Mesendoderm (in vitro differentiated cells): Measurements from ENCODE around the gene DSEL.

Source experiments
- DNase-seq: peaks from one replicate; pipeline ENCODE4 v3.0.0; 2013
- H2AK5ac ChIP-seq: 2 replicates; pipeline ENCODE4 v1.6.1; 2013; ENCODE audit warnings: low read length, inconsistent platforms
- H2BK120ac ChIP-seq: 2 replicates; pipeline ENCODE4 v1.6.1; 2013; ENCODE audit warnings: low read depth, mild to moderate bottlenecking, low read length, moderate library complexity, mixed read lengths
- H2BK15ac ChIP-seq: replicated peaks from 2 replicates; pipeline ENCODE4 v1.6.1; 2013; ENCODE audit warnings: low read depth, mild to moderate bottlenecking, moderate library complexity
- H2BK5ac ChIP-seq: 2 replicates; pipeline ENCODE4 v1.6.1; 2013; ENCODE audit warnings: low read length, inconsistent platforms
- H3K18ac ChIP-seq: 2 replicates; pipeline ENCODE4 v1.6.1; 2013; ENCODE audit warnings: mild to moderate bottlenecking, low read length, mixed read lengths
- H3K23ac ChIP-seq: one replicate; pipeline ENCODE4 v1.6.1; 2013; ENCODE audit warnings: low read length
- H3K27ac ChIP-seq: 2 replicates; pipeline ENCODE4 v1.5.1; 2013; ENCODE audit warnings: low read depth, mild to moderate bottlenecking, inconsistent platforms, low read length, moderate library complexity
- H3K27me3 ChIP-seq: 2 replicates; pipeline ENCODE4 v1.6.1; 2013; ENCODE audit warnings: low read length, control low read depth, mild to moderate bottlenecking, inconsistent platforms; ENCODE audit not compliant: insufficient read depth, poor library complexity
- H3K36me3 ChIP-seq: 2 replicates; pipeline ENCODE4 v1.6.1; 2013; ENCODE audit warnings: low read length, inconsistent platforms; ENCODE audit not compliant: control insufficient read depth, insufficient read depth
- H3K4ac ChIP-seq: one replicate; pipeline ENCODE4 v1.6.1; 2013; ENCODE audit warnings: low read depth, mild to moderate bottlenecking, low read length, moderate library complexity
- H3K4me1 ChIP-seq: 2 replicates; pipeline ENCODE4 v1.6.1; 2013; ENCODE audit warnings: low read depth, low read length, inconsistent platforms; ENCODE audit not compliant: control insufficient read depth
- H3K4me2 ChIP-seq: 2 replicates; pipeline ENCODE4 v1.6.1; 2013; ENCODE audit warnings: low read length
- H3K4me3 ChIP-seq: 2 replicates; pipeline ENCODE4 v1.5.1; 2013; ENCODE audit warnings: mild to moderate bottlenecking, low read length
- H3K56ac ChIP-seq: one replicate; pipeline ENCODE4 v1.6.1; 2013; ENCODE audit warnings: low read length
- H3K79me1 ChIP-seq: 2 replicates; pipeline ENCODE4 v1.6.1; 2013; ENCODE audit warnings: low read length, inconsistent platforms
- H3K79me2 ChIP-seq: 2 replicates; pipeline ENCODE4 v1.6.1; 2013; ENCODE audit warnings: mild to moderate bottlenecking, low read length; ENCODE audit not compliant: control insufficient read depth, insufficient read depth
- H3K9ac ChIP-seq: 2 replicates; pipeline ENCODE4 v1.6.1; 2013; ENCODE audit warnings: low read length, inconsistent platforms
- H4K5ac ChIP-seq: one replicate; pipeline ENCODE4 v1.6.1; 2013; ENCODE audit warnings: low read length
- H4K8ac ChIP-seq: one replicate; pipeline ENCODE4 v1.6.1; 2013; ENCODE audit warnings: low read depth, mild to moderate bottlenecking, control low read depth, low read length, moderate library complexity
- WGBS: extraction: QIAGEN DNeasy Blood & Tissue Kit; methylation state at CpG from one replicate; pipeline ENCODE4 v1.1.7; 2013; ENCODE audit warnings: low lambda C conversion rate, missing lambda C conversion rate; ENCODE audit not compliant: insufficient coverage; ENCODE audit errors: extremely low coverage; 5-methylcytosine and 5-hydroxymethylcytosine counted together

DSEL gene

GRCh38 chr18:67517444-67517765 lies 885 bp upstream of the DSEL start:
- Histone ChIP-seq H2BK15ac (no peak overlapping the region), H3K4ac (no peak overlapping the region), H2BK120ac (no peak overlapping the region), H3K4me2 (peak overlapping the region; percentile 70), H3K79me1 (peaks cover 4% of the 10 kb centered on the region), H3K27me3 (no peaks in the 10 kb centered on the region), H3K4me1 (no peaks in the 10 kb centered on the region), H3K56ac (peak overlapping the region; percentile 86), H3K36me3 (no peaks in the 10 kb centered on the region), H2BK5ac (no peak overlapping the region), H3K23ac (no peak overlapping the region), H3K4me3 (no peak overlapping the region), H4K8ac (no peak overlapping the region), H3K27ac (peak overlapping the region; percentile 11), H2AK5ac (no peak overlapping the region), H3K9ac (peak overlapping the region; percentile 79), H3K79me2 (peaks cover 24% of the 10 kb centered on the region), H4K5ac (no peak overlapping the region), H3K18ac (no peak overlapping the region)
- WGBS = no CpG with 5 or more reads among the region's 4 CpGs
- DNase-seq = no peak

- H3K27ac ChIP-seq = peak overlapping the region; percentile 42
Measured at GRCh38 chr18:67515942-67516538, 480 bp downstream of the DSEL start.

GRCh38 chr18:67514901-67515540 lies 1.5 kb downstream of the DSEL start:
- H3K27ac ChIP-seq = no peak overlapping the region
- WGBS = no CpG with 5 or more reads among the region's 6 CpGs
- no peak overlapping the region for H4K8ac ChIP-seq
- H3K4me2 ChIP-seq = peak overlapping the region; percentile 49
- DNase-seq = no peak
- no peaks in the 10 kb centered on the region for H3K27me3 ChIP-seq
- H3K18ac ChIP-seq = no peak overlapping the region
- H3K9ac ChIP-seq = peak overlapping the region; percentile 68
- H2BK15ac ChIP-seq = no peak overlapping the region
- peaks cover 6% of the 10 kb centered on the region for H3K79me1 ChIP-seq
- H3K4me3 ChIP-seq = peak overlapping the region; percentile 61
- no peak overlapping the region for H3K4ac ChIP-seq
- H4K5ac ChIP-seq = no peak overlapping the region
- H3K36me3 ChIP-seq = no peaks in the 10 kb centered on the region
- no peak overlapping the region for H2AK5ac ChIP-seq
- H3K23ac ChIP-seq = no peak overlapping the region
- H2BK120ac ChIP-seq = no peak overlapping the region
- peak overlapping the region; percentile 59 for H3K56ac ChIP-seq
- no peak overlapping the region for H2BK5ac ChIP-seq
- H3K79me2 ChIP-seq = peaks cover 32% of the 10 kb centered on the region
- no peaks in the 10 kb centered on the region for H3K4me1 ChIP-seq

More at GRCh38 chr18:67515942-67516538, 480 bp downstream of the DSEL start:
- Histone ChIP-seq H3K56ac (peak overlapping the region; percentile 92), H2BK5ac (no peak overlapping the region), H3K4me2 (peak overlapping the region; percentile 52), H2BK15ac (no peak overlapping the region), H3K79me2 (peaks cover 31% of the 10 kb centered on the region), H3K79me1 (peaks cover 6% of the 10 kb centered on the region), H3K9ac (peak overlapping the region; percentile 91), H2AK5ac (no peak overlapping the region), H3K4me1 (no peaks in the 10 kb centered on the region), H2BK120ac (no peak overlapping the region), H4K5ac (no peak overlapping the region), H3K23ac (no peak overlapping the region), H3K4ac (no peak overlapping the region), H3K36me3 (no peaks in the 10 kb centered on the region), H3K18ac (peak overlapping the region; percentile 15), H4K8ac (no peak overlapping the region), H3K4me3 (peak overlapping the region; percentile 87), H3K27me3 (no peaks in the 10 kb centered on the region)
- DNase-seq = peak; percentile 95
- no CpG with 5 or more reads among the region's 53 CpGs for WGBS

GRCh38 chr18:67514465-67514864 lies 2.1 kb downstream of the DSEL start:
- Histone ChIP-seq H3K4me2 (no peak overlapping the region), H3K79me2 (peaks cover 34% of the 10 kb centered on the region), H4K5ac (no peak overlapping the region), H2BK5ac (no peak overlapping the region), H2BK15ac (no peak overlapping the region), H2BK120ac (no peak overlapping the region), H3K4ac (no peak overlapping the region), H2AK5ac (no peak overlapping the region), H3K27ac (no peak overlapping the region), H3K79me1 (peaks cover 6% of the 10 kb centered on the region), H3K18ac (no peak overlapping the region), H4K8ac (no peak overlapping the region), H3K4me3 (no peak overlapping the region), H3K9ac (no peak overlapping the region), H3K23ac (no peak overlapping the region), H3K4me1 (no peaks in the 10 kb centered on the region), H3K27me3 (no peaks in the 10 kb centered on the region), H3K56ac (no peak overlapping the region), H3K36me3 (no peaks in the 10 kb centered on the region)
- no CpG with 5 or more reads among the region's 3 CpGs for WGBS
- DNase-seq = no peak

- Histone ChIP-seq H2BK120ac (no peak overlapping the region), H2BK15ac (no peak overlapping the region), H4K5ac (no peak overlapping the region), H3K27me3 (no peaks in the 10 kb centered on the region), H3K36me3 (no peaks in the 10 kb centered on the region), H3K4ac (no peak overlapping the region), H3K56ac (no peak overlapping the region), H3K79me1 (peaks cover 6% of the 10 kb centered on the region), H3K4me1 (no peaks in the 10 kb centered on the region), H2AK5ac (no peak overlapping the region), H4K8ac (no peak overlapping the region), H2BK5ac (no peak overlapping the region), H3K4me2 (no peak overlapping the region), H3K18ac (no peak overlapping the region), H3K4me3 (no peak overlapping the region), H3K27ac (no peak overlapping the region), H3K23ac (no peak overlapping the region), H3K79me2 (peaks cover 34% of the 10 kb centered on the region), H3K9ac (no peak overlapping the region)
- DNase-seq = peak; percentile 59
- no CpG with 5 or more reads among the region's 3 CpGs for WGBS
Measured at GRCh38 chr18:67513280-67513679, 3.2 kb downstream of the DSEL start.

- H4K8ac ChIP-seq = no peak overlapping the region
- no peak overlapping the region for H3K4me3 ChIP-seq
- WGBS = no CpG with 5 or more reads among the region's 6 CpGs
- no peak overlapping the region for H3K4ac ChIP-seq
- no peak overlapping the region for H3K9ac ChIP-seq
- no peak overlapping the region for H2AK5ac ChIP-seq
- no peak overlapping the region for H2BK120ac ChIP-seq
- H3K79me2 ChIP-seq = peaks cover 34% of the 10 kb centered on the region
- no peak overlapping the region for H3K27ac ChIP-seq
- no peak overlapping the region for H3K56ac ChIP-seq
- no peaks in the 10 kb centered on the region for H3K4me1 ChIP-seq
- peaks cover 6% of the 10 kb centered on the region for H3K79me1 ChIP-seq
- H2BK5ac ChIP-seq = no peak overlapping the region
- H3K4me2 ChIP-seq = no peak overlapping the region
- H2BK15ac ChIP-seq = no peak overlapping the region
- H3K27me3 ChIP-seq = no peaks in the 10 kb centered on the region
- no peaks in the 10 kb centered on the region for H3K36me3 ChIP-seq
- no peak overlapping the region for H3K18ac ChIP-seq
- H3K23ac ChIP-seq = no peak overlapping the region
- DNase-seq = no peak
- no peak overlapping the region for H4K5ac ChIP-seq
Measured at GRCh38 chr18:67511840-67512239, 4.7 kb downstream of the DSEL start.
